Spleen (tissue), 11 donors: Measurements from ENCODE around the gene CLASP1. TPM values are rescaled to one million over a fixed set of nuclear protein-coding genes. Genes with fewer than 3 reads are reported as not detected.

Source experiments
- DNase-seq: peaks from one replicate; pipeline ENCODE4 v3.0.0-alpha.2; 2020
- H3K27ac ChIP-seq, 8 donors: fragments of 200-600 bp; sonication (generic) in 7 of 8; 1 replicate in 4 of 8; 2 replicates in 4 of 8; pipeline versions ENCODE4 v1.5.0 to v1.8.0; 2016 to 2021; ENCODE audit warnings: inconsistent platforms in 4 of 8, mild to moderate bottlenecking in 4 of 8, moderate library complexity in 1 of 8
- H3K27me3 ChIP-seq, 7 donors: fragments of 200-600 bp; sonication (generic) in 6 of 7; replicated peaks in 1 of 7; 1 replicate in 4 of 7; 2 replicates in 3 of 7; pipeline versions ENCODE4 v1.5.0 to v1.8.0; 2016 to 2021; ENCODE audit warnings: inconsistent platforms in 3 of 7, mild to moderate bottlenecking in 1 of 7
- H3K36me3 ChIP-seq, 6 donors: fragments of 200-600 bp; sonication (generic) in 5 of 6; 1 replicate in 4 of 6; 2 replicates in 2 of 6; pipeline versions ENCODE4 v1.5.0 to v1.8.0; 2016 to 2021; ENCODE audit warnings: inconsistent platforms in 2 of 6
- H3K4me1 ChIP-seq, 6 donors: fragments of 200-600 bp; sonication (generic) in 5 of 6; 1 replicate in 3 of 6; 2 replicates in 3 of 6; pipeline versions ENCODE4 v1.5.0 to v1.8.0; 2016 to 2021; ENCODE audit warnings: inconsistent platforms in 3 of 6
- H3K4me3 ChIP-seq, 8 donors: fragments of 200-600 bp; sonication (generic) in 7 of 8; 1 replicate in 4 of 8; 2 replicates in 4 of 8; pipeline versions ENCODE4 v1.5.0 to v1.8.0; 2016 to 2021; ENCODE audit warnings: inconsistent platforms in 4 of 8, mild to moderate bottlenecking in 4 of 8, moderate library complexity in 2 of 8
- H3K9me3 ChIP-seq, 8 donors: fragments of 200-600 bp; sonication (generic) in 7 of 8; 1 replicate in 4 of 8; 2 replicates in 4 of 8; pipeline versions ENCODE4 v1.5.0 to v1.8.0; 2016 to 2021; ENCODE audit warnings: inconsistent platforms in 4 of 8
- POLR2A ChIP-seq, 3 donors: fragments of 450-650 bp; IDR thresholded peaks; one replicate each; pipeline ENCODE4 v1.5.1; 2017; ENCODE audit warnings: antibody characterized with exemption in 3 of 3, mild to moderate bottlenecking in 1 of 3
- POLR2AphosphoS5 ChIP-seq, 3 donors: sonication (generic); formaldehyde crosslinking; IDR thresholded peaks; one replicate each; pipeline ENCODE4 v1.5.1; 2017; ENCODE audit warnings: antibody characterized with exemption in 3 of 3
- WGBS, 5 donors: extraction: QIAGEN DNeasy Blood & Tissue Kit in 3 of 5; methylation state at CpG; one replicate each; pipeline versions ENCODE4 v1.1.5 to v1.1.7; 2013 to 2018; 5-methylcytosine and 5-hydroxymethylcytosine counted together
- intact Hi-C: fragments of 100-400 bp; cut with DNase I; formaldehyde crosslinking; loops from one replicate; pipeline ENCODE4 v1.15.0; 2023; ENCODE audit warnings: low total_unique reads
- polyA plus RNA-seq, 3 donors: library from polyadenylated mRNA; stranded (reverse); fragments of 200-250 nt; gene quantifications; one replicate each; pipeline ENCODE4 v1.2.1, GENCODE V29; 2013
- total RNA-seq, 7 donors: library from RNA; depleted of rRNA in 3 of 7; stranded (reverse); fragments of >200 nt in 3 of 7; fragmentation: NEBNext Ultra II Directional in 4 of 7; extraction: Animal tissue kit (Norgen Biotek cat#: 25700) in 4 of 7; gene quantifications; one replicate each; pipeline versions ENCODE4 v1.1.0 to v1.2.1, GENCODE V29; 2016 to 2021
- TF ChIP-seq, protein P1 (sequence below), 11 experiments: fragments of 200-600 bp in 7 of 11; fragments of 450-650 bp in 4 of 11; sonication (generic) in 4 of 11; IDR thresholded peaks in 8 of 11; conservative IDR thresholded peaks in 3 of 11; 1 replicate in 7 of 11; 2 replicates in 4 of 11; pipeline versions ENCODE4 v1.4.0 to v1.8.0; 2016 to 2021; ENCODE audit warnings: antibody characterized with exemption in 11 of 11, inconsistent platforms in 4 of 11, mild to moderate bottlenecking in 1 of 11
- donor health status: healthy with polysubstance abuse.
- donor health status: DM: no; HTN: no; CAD: no; lungs with moderate emphysema.
- donor health status: DM: no; HTN: no; CAD: no.
- donor health status: Bipolar disorder and iron deficiency.
- donor health status: healthy.
- donor health status: DM: no; HTN: no; CAD: no.
- donor health status: DM: yes; HTN: yes; CAD: no.

Gene CLASP1
- total and polyA plus RNA-seq, 10 donors = 4.0 to 103 (median 71.7) TPM

DNA sequence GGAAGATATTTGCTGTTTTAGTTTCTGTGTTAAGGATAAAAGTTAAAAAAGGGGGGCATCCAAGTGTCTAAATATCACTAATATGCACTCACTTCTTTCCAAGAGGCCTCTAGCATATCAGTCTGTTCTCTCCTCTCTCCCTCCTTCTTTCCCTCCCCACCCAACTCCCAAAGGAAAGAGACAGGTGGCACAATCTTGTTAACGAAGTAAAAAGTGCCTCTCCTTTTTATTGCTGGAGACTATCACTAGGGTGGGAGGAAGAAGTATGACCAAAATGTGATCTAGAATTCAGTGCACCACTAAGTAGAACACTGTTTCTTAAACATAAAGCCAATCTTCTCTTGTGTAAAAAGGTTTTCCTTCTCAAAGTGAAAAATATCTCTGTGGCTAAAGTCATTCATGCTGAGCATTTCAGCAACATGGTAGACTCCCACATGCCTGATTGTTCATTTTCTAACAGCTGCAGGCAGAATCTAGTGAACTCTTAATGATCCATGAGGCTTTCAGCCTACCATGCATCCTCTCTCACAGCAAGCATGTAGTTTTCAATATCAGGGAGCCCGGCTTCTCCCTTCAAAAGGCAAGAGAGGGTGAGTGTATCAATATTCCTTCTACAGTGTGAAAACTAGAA lies 79.1 kb downstream of the CLASP1 start:
- H3K9me3 ChIP-seq = no peaks in the 10 kb centered on the region
- TF ChIP-seq, protein P1, sequence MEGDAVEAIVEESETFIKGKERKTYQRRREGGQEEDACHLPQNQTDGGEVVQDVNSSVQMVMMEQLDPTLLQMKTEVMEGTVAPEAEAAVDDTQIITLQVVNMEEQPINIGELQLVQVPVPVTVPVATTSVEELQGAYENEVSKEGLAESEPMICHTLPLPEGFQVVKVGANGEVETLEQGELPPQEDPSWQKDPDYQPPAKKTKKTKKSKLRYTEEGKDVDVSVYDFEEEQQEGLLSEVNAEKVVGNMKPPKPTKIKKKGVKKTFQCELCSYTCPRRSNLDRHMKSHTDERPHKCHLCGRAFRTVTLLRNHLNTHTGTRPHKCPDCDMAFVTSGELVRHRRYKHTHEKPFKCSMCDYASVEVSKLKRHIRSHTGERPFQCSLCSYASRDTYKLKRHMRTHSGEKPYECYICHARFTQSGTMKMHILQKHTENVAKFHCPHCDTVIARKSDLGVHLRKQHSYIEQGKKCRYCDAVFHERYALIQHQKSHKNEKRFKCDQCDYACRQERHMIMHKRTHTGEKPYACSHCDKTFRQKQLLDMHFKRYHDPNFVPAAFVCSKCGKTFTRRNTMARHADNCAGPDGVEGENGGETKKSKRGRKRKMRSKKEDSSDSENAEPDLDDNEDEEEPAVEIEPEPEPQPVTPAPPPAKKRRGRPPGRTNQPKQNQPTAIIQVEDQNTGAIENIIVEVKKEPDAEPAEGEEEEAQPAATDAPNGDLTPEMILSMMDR (IDR thresholded peaks at IDR 0.05 in 8 of 11, conservative IDR thresholded peaks at IDR 0.05 in 3 of 11) = no peak
- no peak for TF ChIP-seq POLR2A (IDR thresholded peaks at IDR 0.05)
- no peak for TF ChIP-seq POLR2AphosphoS5 (IDR thresholded peaks at IDR 0.05)
- WGBS, 5 donors = 83 to 95% (median 88%) methylated on average over 2 of the region's 2 CpGs
- H3K36me3 ChIP-seq = peaks cover 0 to 40% (median 0%) of the 10 kb centered on the region in 6 donors
- no peak overlapping the region for H3K27ac ChIP-seq
- no peaks in the 10 kb centered on the region for H3K27me3 ChIP-seq
- peaks cover 0 to 31% (median 9%) of the 10 kb centered on the region in 6 donors for H3K4me1 ChIP-seq
- DNase-seq = no peak
- intact Hi-C loops = no loop called here
- H3K4me3 ChIP-seq = no peak overlapping the region

- TF ChIP-seq, protein P1 (IDR thresholded peaks at IDR 0.05 in 8 of 11, conservative IDR thresholded peaks at IDR 0.05 in 3 of 11) = no peak
- TF ChIP-seq POLR2AphosphoS5 (IDR thresholded peaks at IDR 0.05) = no peak
- no peak for TF ChIP-seq POLR2A (IDR thresholded peaks at IDR 0.05)
- peaks cover 0 to 41% (median 11%) of the 10 kb centered on the region in 6 donors for H3K4me1 ChIP-seq
- no peak overlapping the region for H3K27ac ChIP-seq
- 70 to 83% (median 72%) methylated on average over 4 of the region's 4 CpGs for WGBS, 5 donors
- no peak overlapping the region for H3K4me3 ChIP-seq
- H3K36me3 ChIP-seq = peaks cover 0 to 30% (median 0%) of the 10 kb centered on the region in 6 donors
- no peaks in the 10 kb centered on the region for H3K27me3 ChIP-seq
- H3K9me3 ChIP-seq = peaks cover 0 to 4% (median 0%) of the 10 kb centered on the region in 8 donors
- intact Hi-C loops = no loop called here
- no peak for DNase-seq
These were observed 81.3 kb downstream of the CLASP1 start for GRCh38 chr2:121567957-121568409.

DNA sequence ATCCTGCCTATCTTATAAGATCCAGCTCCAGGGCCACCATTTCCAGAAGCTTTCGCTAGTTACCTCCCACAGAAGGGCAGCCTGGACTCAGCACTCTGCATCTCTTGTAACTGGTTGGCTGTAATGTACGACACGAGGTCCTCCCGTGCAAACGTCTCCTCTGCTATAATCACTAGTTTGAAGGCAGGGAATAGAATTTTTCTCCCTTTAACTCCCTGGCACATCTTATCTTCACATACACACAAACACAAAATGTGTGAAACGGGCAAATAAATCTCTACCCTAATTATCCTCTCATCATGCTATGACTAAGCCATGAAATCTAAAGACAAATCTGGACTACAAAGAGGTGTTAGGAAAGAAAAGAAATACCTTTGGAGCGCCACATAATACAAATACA lies 81.8 kb downstream of the CLASP1 start:
- Histone ChIP-seq H3K36me3 (peaks cover 0 to 25% (median 0%) of the 10 kb centered on the region in 6 donors), H3K4me1 (peaks cover 0 to 46% (median 11%) of the 10 kb centered on the region in 6 donors), H3K4me3 (no peak overlapping the region), H3K27me3 (no peaks in the 10 kb centered on the region), H3K27ac (no peak overlapping the region), H3K9me3 (peaks cover 0 to 4% (median 0%) of the 10 kb centered on the region in 8 donors)
- intact Hi-C loops = no loop called here
- WGBS, 5 donors = 86 to 96% (median 89%) methylated on average over 7 of the region's 7 CpGs
- TF ChIP-seq POLR2A (IDR thresholded peaks at IDR 0.05) (no peak), POLR2AphosphoS5 (IDR thresholded peaks at IDR 0.05) (no peak)
- TF ChIP-seq, protein P1 (IDR thresholded peaks at IDR 0.05 in 8 of 11, conservative IDR thresholded peaks at IDR 0.05 in 3 of 11) = no peak
- no peak for DNase-seq

DNA sequence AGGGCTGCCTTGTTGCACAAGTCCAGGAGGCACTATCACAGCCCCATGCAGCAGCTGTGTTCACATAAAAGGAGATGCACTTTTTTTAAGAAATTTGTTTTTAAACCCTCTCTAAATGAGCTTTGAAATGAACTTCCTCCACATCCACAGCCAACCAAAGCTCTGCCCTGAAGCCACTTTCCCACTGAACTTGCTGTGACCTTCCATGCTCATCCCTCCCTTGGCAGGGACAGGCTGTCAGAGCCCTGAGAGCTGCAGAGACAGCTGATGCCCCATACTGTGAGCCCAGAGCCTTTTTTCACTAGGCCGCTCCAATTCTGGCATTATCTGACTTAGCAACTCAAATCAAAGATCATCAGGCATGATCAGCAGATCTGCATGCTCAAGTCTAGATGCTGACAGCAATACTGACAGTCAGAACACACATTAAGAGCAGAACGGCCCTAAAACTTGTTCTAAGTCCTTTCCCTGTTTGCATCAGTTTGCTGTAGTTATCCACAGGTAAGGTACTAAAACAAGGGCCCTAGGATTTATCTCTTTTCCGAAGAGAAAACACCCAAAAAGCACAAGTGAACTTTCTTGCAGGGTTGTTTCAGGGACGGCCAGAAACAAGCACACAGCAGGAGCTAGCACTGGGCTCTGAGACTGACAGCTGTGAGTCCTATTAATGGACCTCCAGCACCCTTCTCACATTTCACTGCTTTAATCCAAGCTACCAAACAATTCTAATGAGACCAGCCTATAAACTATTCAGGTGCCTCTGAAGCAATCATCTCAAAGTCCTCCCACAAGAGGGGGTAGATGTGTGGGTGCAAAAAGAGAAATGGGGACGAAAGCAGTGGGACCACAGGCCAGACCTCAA lies 83.6 kb downstream of the CLASP1 start:
- H3K27ac ChIP-seq = peak overlapping the region in 1 of 8 donors; percentile 9
- no peak overlapping the region for H3K4me3 ChIP-seq
- no peaks in the 10 kb centered on the region for H3K27me3 ChIP-seq
- intact Hi-C loops = no loop called here
- no peak for DNase-seq
- peaks cover 0 to 4% (median 0%) of the 10 kb centered on the region in 8 donors for H3K9me3 ChIP-seq
- 82 to 88% (median 85%) methylated on average over 5 of the region's 5 CpGs for WGBS, 5 donors
- peaks cover 0 to 13% (median 0%) of the 10 kb centered on the region in 6 donors for H3K36me3 ChIP-seq
- TF ChIP-seq POLR2AphosphoS5 (IDR thresholded peaks at IDR 0.05) (no peak), POLR2A (IDR thresholded peaks at IDR 0.05) (no peak)
- TF ChIP-seq, protein P1 (IDR thresholded peaks at IDR 0.05 in 8 of 11, conservative IDR thresholded peaks at IDR 0.05 in 3 of 11) = no peak
- peaks cover 0 to 53% (median 14%) of the 10 kb centered on the region in 6 donors for H3K4me1 ChIP-seq
